CD14-positive monocyte (primary cell): Measurements from ENCODE around the gene LRRC61. TPM values are rescaled to one million over a fixed set of nuclear protein-coding genes. Genes with fewer than 3 reads are reported as not detected.

Experiments
- DNase-seq, 3 donors: peaks; one replicate each; pipeline ENCODE4 v3.0.0-alpha.2; 2011 to 2022
- H2AFZ ChIP-seq: 2 replicates; pipeline ENCODE4 v1.6.0; 2012; ENCODE audit warnings: mild to moderate bottlenecking, low read depth, low read length, inconsistent platforms; ENCODE audit not compliant: insufficient read depth, poor library complexity, severe bottlenecking
- H3K27ac ChIP-seq, 2 donors: 1 replicate in 1 of 2; 2 replicates in 1 of 2; pipeline ENCODE4 v1.5.1; 2012 to 2013; ENCODE audit warnings: low read length in 2 of 2, control low read depth in 1 of 2, inconsistent platforms in 1 of 2, low read depth in 1 of 2, mild to moderate bottlenecking in 1 of 2
- H3K27me3 ChIP-seq, 2 donors: one replicate each; pipeline versions ENCODE4 v1.6.0 to v1.6.1; 2011 to 2013; ENCODE audit warnings: low read length in 2 of 2; ENCODE audit not compliant: control insufficient read depth in 2 of 2, insufficient read depth in 2 of 2
- H3K36me3 ChIP-seq, 2 donors: replicated peaks in 1 of 2; 1 replicate in 1 of 2; 2 replicates in 1 of 2; pipeline versions ENCODE4 v1.5.1 to v1.6.1; 2012 to 2013; ENCODE audit warnings: low read length in 2 of 2, control low read depth in 1 of 2, inconsistent platforms in 1 of 2, mild to moderate bottlenecking in 1 of 2; ENCODE audit not compliant: insufficient read depth in 2 of 2, control insufficient read depth in 1 of 2
- H3K4me1 ChIP-seq, 2 donors: 1 replicate in 1 of 2; 2 replicates in 1 of 2; pipeline versions ENCODE4 v1.5.1 to v1.6.1; 2012 to 2013; ENCODE audit warnings: low read length in 2 of 2, control low read depth in 1 of 2, inconsistent platforms in 1 of 2, mild to moderate bottlenecking in 1 of 2, moderate library complexity in 1 of 2; ENCODE audit not compliant: insufficient read depth in 2 of 2, control insufficient read depth in 1 of 2
- H3K4me2 ChIP-seq: replicated peaks from 2 replicates; pipeline ENCODE3; 2012; ENCODE audit warnings: low read length, moderate library complexity, mild to moderate bottlenecking; ENCODE audit not compliant: poor library complexity, severe bottlenecking; ENCODE audit errors: extremely low read depth
- H3K4me3 ChIP-seq, 3 experiments: fragments of 200-600 bp in 1 of 3; sonication (generic) in 1 of 3; replicated peaks in 1 of 3; 1 replicate in 2 of 3; 2 replicates in 1 of 3; pipeline ENCODE4 v1.5.1; 2011 to 2013; ENCODE audit warnings: low read length in 3 of 3, mild to moderate bottlenecking in 3 of 3, control low read depth in 2 of 3, low read depth in 2 of 3, inconsistent platforms in 1 of 3, moderate library complexity in 1 of 3
- H3K79me2 ChIP-seq: 2 replicates; pipeline ENCODE4 v1.6.0; 2012; ENCODE audit warnings: mild to moderate bottlenecking, control low read depth, inconsistent platforms, low read length, moderate library complexity; ENCODE audit not compliant: insufficient read depth
- H3K9ac ChIP-seq: 2 replicates; pipeline ENCODE4 v1.6.0; 2017; ENCODE audit warnings: low read length, mild to moderate bottlenecking; ENCODE audit not compliant: insufficient read depth, poor library complexity, severe bottlenecking
- H3K9me3 ChIP-seq, 2 donors: replicated peaks in 1 of 2; 1 replicate in 1 of 2; 2 replicates in 1 of 2; pipeline versions ENCODE4 v1.5.1 to v1.6.1; 2012 to 2013; ENCODE audit warnings: low read length in 2 of 2, control low read depth in 1 of 2; ENCODE audit not compliant: control insufficient read depth in 1 of 2, insufficient read depth in 1 of 2
- H4K20me1 ChIP-seq: 2 replicates; pipeline ENCODE4 v1.6.0; 2012; ENCODE audit warnings: mild to moderate bottlenecking, low read length, control low read depth, moderate library complexity; ENCODE audit not compliant: insufficient read depth
- H3K27ac Mint-ChIP-seq, 7 donors: one replicate each; pipeline ENCODE4 v1.8.0; 2020; ENCODE audit warnings: mild to moderate bottlenecking in 7 of 7, mixed read lengths in 7 of 7, moderate library complexity in 6 of 7, inconsistent platforms in 2 of 7
- H3K27me3 Mint-ChIP-seq, 3 donors: one replicate each; pipeline ENCODE4 v1.8.0; 2021 to 2022; ENCODE audit warnings: low read depth in 3 of 3, mild to moderate bottlenecking in 3 of 3, mixed read lengths in 3 of 3, moderate library complexity in 3 of 3, inconsistent platforms in 1 of 3
- H3K36me3 Mint-ChIP-seq, 2 donors: one replicate each; pipeline ENCODE4 v1.8.0; 2020; ENCODE audit warnings: mixed read lengths in 2 of 2, inconsistent platforms in 1 of 2, mild to moderate bottlenecking in 1 of 2
- H3K4me1 Mint-ChIP-seq: one replicate; pipeline ENCODE4 v1.8.0; 2020; ENCODE audit warnings: mild to moderate bottlenecking, mixed read lengths
- H3K4me3 Mint-ChIP-seq, 2 donors: one replicate each; pipeline ENCODE4 v1.8.0; 2020; ENCODE audit warnings: mild to moderate bottlenecking in 2 of 2, mixed read lengths in 2 of 2, moderate library complexity in 1 of 2
- H3K9me3 Mint-ChIP-seq, 7 donors: one replicate each; pipeline ENCODE4 v1.8.0; 2020 to 2022; ENCODE audit warnings: mixed read lengths in 7 of 7, mild to moderate bottlenecking in 6 of 7, moderate library complexity in 6 of 7, inconsistent platforms in 2 of 7
- CTCF ChIP-seq: fragments of 200-600 bp; IDR thresholded peaks from one replicate; pipeline ENCODE4 v1.8.0; 2022; ENCODE audit warnings: antibody characterized with exemption, mild to moderate bottlenecking
- WGBS: methylation state at CpG from one replicate; pipeline ENCODE4 v1.1.5; 2013; ENCODE audit warnings: missing lambda C conversion rate; ENCODE audit not compliant: insufficient coverage; 5-methylcytosine and 5-hydroxymethylcytosine counted together
- intact Hi-C, 2 donors: fragments of 100-400 bp; cut with micrococcal nuclease; formaldehyde crosslinking; loops; one replicate each; pipeline versions ENCODE4 v1.15.0 to v1.15.1; 2023
- polyA plus RNA-seq, 3 donors: library from polyadenylated mRNA; depleted of rRNA in 1 of 3; unstranded in 2 of 3; stranded (reverse) in 1 of 3; fragments of 300-500 nt in 2 of 3; fragments of >200 nt in 1 of 3; fragmentation: Illumina TruSeq in 2 of 3; gene quantifications; 1 replicate in 2 of 3; 2 replicates in 1 of 3; pipeline ENCODE4 v1.2.3, GENCODE V29; 2012 to 2021

Gene LRRC61
- polyA plus RNA-seq, 3 donors, result 1.4 to 8.6 (median 5.7) TPM

GRCh38 chr7:150376560-150376959 lies 53.4 kb downstream of the LRRC61 start:
- H3K9me3 Mint-ChIP-seq, result no peaks in the 10 kb centered on the region

GRCh38 chr7:150377196-150377595 lies 54.0 kb downstream of the LRRC61 start:
- 36% methylated on average over 1 of the region's 3 CpGs for WGBS
- Histone ChIP-seq H4K20me1 (peaks cover 30% of the 10 kb centered on the region), H2AFZ (no peak overlapping the region), H3K4me1 (peaks cover 30 to 35% of the 10 kb centered on the region in 2 donors), H3K27me3 (no peaks in the 10 kb centered on the region), H3K9me3 (no peaks in the 10 kb centered on the region), H3K27ac (no peak overlapping the region), H3K36me3 (peaks cover 22 to 25% of the 10 kb centered on the region in 2 donors), H3K9ac (no peak overlapping the region), H3K4me3 (no peak overlapping the region), H3K4me2 (no peak overlapping the region), H3K79me2 (peaks cover 46% of the 10 kb centered on the region)
- Mint-ChIP-seq H3K27me3 (peaks cover 0 to 1% (median 0%) of the 10 kb centered on the region in 3 donors), H3K4me3 (no peak overlapping the region), H3K9me3 (no peaks in the 10 kb centered on the region), H3K4me1 (peaks cover 41% of the 10 kb centered on the region), H3K27ac (peak overlapping the region in 6 of 7 donors; percentile 11 to 86 (median 58)), H3K36me3 (peaks cover 21 to 41% of the 10 kb centered on the region in 2 donors)
- no peak for TF ChIP-seq CTCF
- peak in 2 of 3 donors; percentile 24 to 57 for DNase-seq
- intact Hi-C loops, result loop anchor here in 1 of 2 donors (10.0 kb wide), 1 partner anchor 708 kb away; the partner anchor contains the start of genes AGAP3, FASTK and TMUB1

More at GRCh38 chr7:150376560-150376959, 53.4 kb downstream of the LRRC61 start:
- Histone ChIP-seq H3K27ac (peak overlapping the region in 1 of 2 donors; percentile 17), H3K9me3 (no peaks in the 10 kb centered on the region), H3K27me3 (no peaks in the 10 kb centered on the region), H3K4me3 (no peak overlapping the region), H3K36me3 (peaks cover 22 to 31% of the 10 kb centered on the region in 2 donors), H2AFZ (no peak overlapping the region), H3K4me1 (peaks cover 30 to 35% of the 10 kb centered on the region in 2 donors), H3K4me2 (no peak overlapping the region), H3K9ac (no peak overlapping the region), H4K20me1 (peaks cover 36% of the 10 kb centered on the region), H3K79me2 (peaks cover 48% of the 10 kb centered on the region)
- peak overlapping the region in 5 of 7 donors; percentile 16 to 69 (median 38) for H3K27ac Mint-ChIP-seq
- DNase-seq, result no peak
- peaks cover 41% of the 10 kb centered on the region for H3K4me1 Mint-ChIP-seq
- peaks cover 23 to 43% of the 10 kb centered on the region in 2 donors for H3K36me3 Mint-ChIP-seq
- H3K27me3 Mint-ChIP-seq, result no peaks in the 10 kb centered on the region
- no peak overlapping the region for H3K4me3 Mint-ChIP-seq
- intact Hi-C loops, result loop anchor here in 1 of 2 donors (10.0 kb wide), 1 partner anchor 708 kb away; the partner anchor contains the start of genes AGAP3, FASTK and TMUB1
- no peak for TF ChIP-seq CTCF
- WGBS, result 92% methylated on average over 6 of the region's 6 CpGs
